ENCODE results near the gene APOA4.
"Not testable (repeated sequence)": the region's sequence is repeated elsewhere in the genome, so short reads cannot be mapped to it uniquely, and the experiment has no call there.

The APOA4 gene

DNA sequence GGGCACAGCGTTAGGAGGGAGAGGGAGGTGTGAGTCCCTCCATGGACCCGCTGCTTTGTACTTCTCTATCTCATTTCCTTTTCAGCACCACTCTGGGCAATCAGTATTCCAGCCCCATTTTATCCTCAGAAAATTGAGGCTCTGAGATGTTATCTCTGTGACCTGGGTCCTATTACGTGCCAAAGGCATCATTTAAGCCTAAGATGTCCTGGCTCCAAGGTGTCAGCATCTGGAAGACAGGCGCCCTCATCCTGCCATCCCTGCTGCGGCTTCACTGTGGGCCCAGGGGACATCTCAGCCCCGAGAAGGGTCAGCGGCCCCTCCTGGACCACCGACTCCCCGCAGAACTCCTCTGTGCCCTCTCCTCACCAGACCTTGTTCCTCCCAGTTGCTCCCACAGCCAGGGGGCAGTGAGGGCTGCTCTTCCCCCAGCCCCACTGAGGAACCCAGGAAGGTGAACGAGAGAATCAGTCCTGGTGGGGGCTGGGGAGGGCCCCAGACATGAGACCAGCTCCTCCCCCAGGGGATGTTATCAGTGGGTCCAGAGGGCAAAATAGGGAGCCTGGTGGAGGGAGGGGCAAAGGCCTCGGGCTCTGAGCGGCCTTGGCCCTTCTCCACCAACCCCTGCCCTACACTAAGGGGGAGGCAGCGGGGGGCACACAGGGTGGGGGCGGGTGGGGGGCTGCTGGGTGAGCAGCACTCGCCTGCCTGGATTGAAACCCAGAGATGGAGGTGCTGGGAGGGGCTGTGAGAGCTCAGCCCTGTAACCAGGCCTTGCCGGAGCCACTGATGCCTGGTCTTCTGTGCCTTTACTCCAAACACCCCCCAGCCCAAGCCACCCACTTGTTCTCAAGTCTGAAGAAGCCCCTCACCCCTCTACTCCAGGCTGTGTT is 5.8 kb upstream of the APOA4 start:
- no peak for DNase-seq

DNA sequence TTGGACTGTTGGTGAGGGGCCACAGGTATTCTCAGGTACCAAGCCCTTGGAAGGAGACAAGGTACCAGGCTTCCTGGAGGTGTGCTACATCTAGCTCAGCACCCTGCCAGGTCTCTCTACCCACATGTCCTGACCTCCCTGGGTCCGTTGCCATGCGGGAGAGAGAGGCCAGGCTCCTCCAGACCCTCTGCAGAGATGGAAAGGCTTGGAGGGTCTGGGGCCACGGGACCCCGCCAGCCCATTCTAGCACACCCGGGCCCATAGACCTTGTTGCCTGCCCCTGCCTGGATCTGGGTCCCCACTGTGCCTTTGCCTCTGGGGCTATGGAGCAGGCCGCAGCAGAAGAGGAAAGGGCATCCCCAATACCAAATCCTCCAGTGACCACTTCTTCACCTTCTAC is 4.4 kb upstream of the APOA4 start:
- DNase-seq = no peak

- no peak for DNase-seq
Observed at GRCh38 chr11:116826751-116827431, 3.8 kb upstream of the APOA4 start.

- DNase-seq = no peak
Observed at GRCh38 chr11:116825854-116826750, 3.0 kb upstream of the APOA4 start.

GRCh38 chr11:116825434-116825833 is 2.3 kb upstream of the APOA4 start:
- no peak for DNase-seq

DNA sequence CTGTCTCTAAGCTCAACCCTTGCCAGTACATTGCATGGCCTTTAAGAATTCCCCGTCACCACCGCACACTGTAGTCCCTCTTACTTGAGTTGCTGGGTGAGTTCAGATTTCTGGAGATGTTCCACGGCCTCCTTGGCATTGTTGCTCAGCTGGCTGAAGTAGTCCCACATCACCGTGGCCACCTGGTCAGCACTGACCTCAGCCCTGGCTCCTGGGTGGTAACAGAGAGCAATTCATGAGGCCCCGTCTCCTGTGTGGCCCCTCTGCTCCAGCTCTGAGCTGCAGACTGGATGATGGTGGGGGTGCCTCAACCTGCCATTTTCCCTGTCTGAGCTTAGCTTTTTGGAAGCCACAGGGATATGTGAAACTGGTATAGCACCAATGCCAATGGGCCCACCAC is 529 bp downstream of the APOA4 start:
- no peak for DNase-seq

- no peak for DNase-seq
Observed at GRCh38 chr11:116821050-116821918, 1.8 kb downstream of the APOA4 start.

- DNase-seq = no peak
Observed at GRCh38 chr11:116819049-116819448, 4.1 kb downstream of the APOA4 start.

GRCh38 chr11:116814502-116814901 is 8.6 kb downstream of the APOA4 start:
- no peak for DNase-seq

- DNase-seq = no peak
Observed at GRCh38 chr11:116813781-116814471, 9.2 kb downstream of the APOA4 start.

DNA sequence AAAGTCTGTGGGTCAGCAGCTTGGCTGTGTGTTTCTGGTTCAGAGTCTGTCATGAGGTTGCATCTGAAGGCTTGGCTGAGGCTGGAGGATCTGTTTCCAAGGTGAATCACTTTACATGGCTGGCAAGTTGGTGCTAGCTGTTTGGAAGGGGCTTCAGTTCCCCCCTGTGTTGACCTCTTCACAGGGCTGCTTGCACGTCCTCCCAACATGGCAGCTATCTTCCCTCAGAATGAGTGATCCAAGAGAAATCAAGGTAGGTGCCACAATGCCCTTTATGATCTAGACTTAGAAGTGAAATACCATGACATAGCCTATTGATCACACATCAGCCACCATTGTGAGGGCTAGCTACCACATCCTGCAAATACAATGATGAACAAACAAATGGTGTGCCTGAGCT is 9.9 kb downstream of the APOA4 start:
- DNase-seq = no peak

- DNase-seq = no peak
Observed at GRCh38 chr11:116812109-116812508, 11.0 kb downstream of the APOA4 start.

- no peak for DNase-seq
Observed at GRCh38 chr11:116811194-116811593, 11.9 kb downstream of the APOA4 start.

GRCh38 chr11:116808262-116809175 is 14.6 kb downstream of the APOA4 start:
- no peak for DNase-seq

DNA sequence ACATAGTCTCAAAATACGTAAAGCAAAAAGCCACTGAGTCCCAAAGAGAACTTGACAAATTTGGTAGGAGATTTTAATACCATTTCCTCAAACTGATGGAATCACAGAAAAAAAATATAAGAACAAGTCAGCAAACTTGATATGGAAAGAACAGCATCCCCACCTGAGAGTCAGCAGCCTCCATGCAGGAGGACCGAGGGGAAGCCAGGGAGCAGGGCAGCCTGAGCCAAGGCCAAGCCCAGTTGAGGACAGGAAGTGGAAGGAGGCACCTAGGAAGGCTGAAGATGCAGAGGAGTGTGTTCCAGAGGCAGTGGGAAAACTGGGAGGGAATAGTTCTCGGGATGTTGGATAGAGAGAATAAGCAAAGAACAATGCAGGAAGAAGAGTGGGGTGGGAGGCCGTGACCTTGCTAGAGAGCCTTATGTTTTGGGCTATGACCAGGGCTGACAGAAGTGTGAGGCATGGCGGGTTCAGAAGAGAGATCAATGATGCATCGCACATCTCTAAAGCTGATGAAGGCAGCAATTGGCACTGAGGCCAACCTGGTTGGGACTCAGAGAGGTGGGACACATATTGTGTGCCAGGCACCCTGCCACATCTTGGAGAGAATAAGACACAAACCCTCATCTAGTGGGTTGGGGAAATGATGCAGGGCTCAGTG is 15.4 kb downstream of the APOA4 start:
- no peak for DNase-seq

DNA sequence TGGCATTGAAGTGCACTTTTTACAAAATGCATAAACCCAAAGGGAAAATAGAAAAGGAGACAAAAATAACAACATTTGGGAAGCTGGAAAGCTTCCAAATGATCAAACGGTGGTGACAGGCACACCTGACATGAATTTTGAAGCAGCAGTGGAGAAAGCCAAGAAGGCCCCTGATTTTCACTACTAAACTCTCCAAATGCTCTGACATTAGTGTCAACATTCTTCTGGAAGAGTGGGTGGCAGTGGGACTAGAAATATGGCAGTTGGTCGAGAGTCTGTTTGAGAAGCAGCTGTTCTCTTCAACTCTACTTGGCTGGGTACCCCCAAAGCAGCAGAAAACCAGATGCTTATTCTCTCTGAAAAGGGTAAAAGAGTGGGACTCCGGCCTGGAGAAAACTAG is 19.1 kb downstream of the APOA4 start:
- no peak for DNase-seq

GRCh38 chr11:116801662-116802061 is 21.4 kb downstream of the APOA4 start:
- DNase-seq = not testable (repeated sequence)

- DNase-seq = no peak
Observed at GRCh38 chr11:116800610-116801009, 22.5 kb downstream of the APOA4 start.

DNA sequence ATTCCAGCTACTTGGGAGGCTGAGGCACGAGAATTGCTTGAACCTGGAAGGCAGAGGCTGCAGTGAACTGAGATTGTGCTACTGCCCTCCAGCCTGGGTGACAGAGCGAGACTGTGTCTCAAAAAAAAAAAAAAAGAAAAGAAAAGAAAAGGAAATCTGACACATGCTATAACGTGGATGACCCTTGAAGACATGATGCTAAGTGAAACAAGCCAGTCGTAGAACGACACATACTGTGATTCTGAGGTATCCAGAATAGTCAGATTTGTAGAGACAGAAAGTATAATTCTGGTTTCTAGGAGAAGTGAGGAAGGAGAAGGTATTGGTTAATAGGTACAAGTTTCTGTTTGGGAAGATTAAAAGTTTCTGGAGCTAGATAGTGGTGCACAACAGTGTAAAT is 24.7 kb downstream of the APOA4 start:
- no peak for DNase-seq

- DNase-seq = no peak
Observed at GRCh38 chr11:116797816-116798215, 25.3 kb downstream of the APOA4 start.
